Keratinocyte (primary cell): ENCODE data around the gene GPR6.

Experiments
- EZH2 ChIP-seq: IDR thresholded peaks from one replicate; pipeline ENCODE4 v1.6.1; 2012; ENCODE audit warnings: inconsistent platforms, mild to moderate bottlenecking, low read length, moderate library complexity
- TF ChIP-seq, protein P1 (sequence below), 3 experiments: IDR thresholded peaks in 1 of 3; conservative IDR thresholded peaks in 1 of 3; optimal IDR thresholded peaks in 1 of 3; 2 replicates in 2 of 3; 3 replicates in 1 of 3; pipeline versions ENCODE3 to v1.5.1; 2011; ENCODE audit warnings: low read length in 3 of 3, mild to moderate bottlenecking in 3 of 3, moderate library complexity in 2 of 3, control low read depth in 1 of 3, inconsistent platforms in 1 of 3; ENCODE audit not compliant: insufficient read depth in 2 of 3; ENCODE audit errors: extremely low read depth in 1 of 3

- TF ChIP-seq, protein P1, sequence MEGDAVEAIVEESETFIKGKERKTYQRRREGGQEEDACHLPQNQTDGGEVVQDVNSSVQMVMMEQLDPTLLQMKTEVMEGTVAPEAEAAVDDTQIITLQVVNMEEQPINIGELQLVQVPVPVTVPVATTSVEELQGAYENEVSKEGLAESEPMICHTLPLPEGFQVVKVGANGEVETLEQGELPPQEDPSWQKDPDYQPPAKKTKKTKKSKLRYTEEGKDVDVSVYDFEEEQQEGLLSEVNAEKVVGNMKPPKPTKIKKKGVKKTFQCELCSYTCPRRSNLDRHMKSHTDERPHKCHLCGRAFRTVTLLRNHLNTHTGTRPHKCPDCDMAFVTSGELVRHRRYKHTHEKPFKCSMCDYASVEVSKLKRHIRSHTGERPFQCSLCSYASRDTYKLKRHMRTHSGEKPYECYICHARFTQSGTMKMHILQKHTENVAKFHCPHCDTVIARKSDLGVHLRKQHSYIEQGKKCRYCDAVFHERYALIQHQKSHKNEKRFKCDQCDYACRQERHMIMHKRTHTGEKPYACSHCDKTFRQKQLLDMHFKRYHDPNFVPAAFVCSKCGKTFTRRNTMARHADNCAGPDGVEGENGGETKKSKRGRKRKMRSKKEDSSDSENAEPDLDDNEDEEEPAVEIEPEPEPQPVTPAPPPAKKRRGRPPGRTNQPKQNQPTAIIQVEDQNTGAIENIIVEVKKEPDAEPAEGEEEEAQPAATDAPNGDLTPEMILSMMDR (optimal IDR thresholded peaks at IDR 0.05 in 1 of 3, IDR thresholded peaks at IDR 0.05 in 1 of 3, conservative IDR thresholded peaks at IDR 0.05 in 1 of 3; ENCODE audit: extremely low read depth in 1 of 3, insufficient read depth in 2 of 3, low read length in 3 of 3): no peak
- TF ChIP-seq EZH2: no peak
Observed at GRCh38 chr6:109946979-109947378, 31.1 kb upstream of the GPR6 start.
